ENCODE results near the gene PKNOX2.

GRCh38 chr11:125382314-125382791 lies 217.8 kb downstream of the PKNOX2 start:
- TF ChIP-seq POLR2A (IDR thresholded peaks at IDR 0.05; ENCODE audit: low read depth), result no peak
- TF ChIP-seq CTCF (IDR thresholded peaks at IDR 0.05), result no peak
- no peak for TF ChIP-seq EP300 (IDR thresholded peaks at IDR 0.05)
- TF ChIP-seq POLR2AphosphoS5 (IDR thresholded peaks at IDR 0.05), result no peak

All from esophagus muscularis mucosa (tissue), 4 donors.